GM12864 (cell line): ENCODE data around the gene GATA2.
A peak's percentile ranks its signal among the peaks of the same experiment; 100 is the strongest.

Source experiments
- DNase-seq: peaks from one replicate; pipeline ENCODE4 v3.0.0-alpha.2; 2011; ENCODE audit warnings: low read depth
- H3K4me3 ChIP-seq: 2 replicates; pipeline ENCODE4 v1.5.1; 2011; ENCODE audit warnings: mild to moderate bottlenecking, low read depth, low read length, control low read depth
- CTCF ChIP-seq: IDR thresholded peaks from 2 replicates; pipeline ENCODE4 v1.5.1; 2011; ENCODE audit warnings: low read depth, mild to moderate bottlenecking, moderate library complexity, low read length, control low read depth, inconsistent platforms; ENCODE audit errors: missing control alignments

GATA2 gene

GRCh38 chr3:128442949-128443348, 50.1 kb downstream of the GATA2 start:
- no peak for TF ChIP-seq CTCF
- no peak for DNase-seq
- no peak overlapping the region for H3K4me3 ChIP-seq

- no peak for TF ChIP-seq CTCF
Measured at GRCh38 chr3:128442070-128442469, 50.9 kb downstream of the GATA2 start.

GRCh38 chr3:128439226-128439625, 53.8 kb downstream of the GATA2 start:
- no peak for DNase-seq
- no peak for TF ChIP-seq CTCF
- no peak overlapping the region for H3K4me3 ChIP-seq

More at GRCh38 chr3:128442070-128442469, 50.9 kb downstream of the GATA2 start:
- no peak for DNase-seq
- H3K4me3 ChIP-seq, result no peak overlapping the region

GRCh38 chr3:128438488-128439072, 54.4 kb downstream of the GATA2 start:
- H3K4me3 ChIP-seq, result no peak overlapping the region
- peak; percentile 73 for TF ChIP-seq CTCF
- DNase-seq, result no peak

GRCh38 chr3:128436214-128436613, 56.8 kb downstream of the GATA2 start:
- no peak overlapping the region for H3K4me3 ChIP-seq
- no peak for DNase-seq
- TF ChIP-seq CTCF, result no peak

- no peak overlapping the region for H3K4me3 ChIP-seq
- DNase-seq, result no peak
- no peak for TF ChIP-seq CTCF
Measured at GRCh38 chr3:128435561-128435960, 57.4 kb downstream of the GATA2 start.

- DNase-seq, result no peak
- no peak for TF ChIP-seq CTCF
- no peak overlapping the region for H3K4me3 ChIP-seq
Measured at GRCh38 chr3:128435058-128435457, 57.9 kb downstream of the GATA2 start.
